CD8-positive, alpha-beta memory T cell (primary cell): ENCODE data around the gene ZC3H12D. TPM values are rescaled to one million over a fixed set of nuclear protein-coding genes. Genes with fewer than 3 reads are reported as not detected.
"Not testable (repeated sequence)": the region's sequence is repeated elsewhere in the genome, so short reads cannot be mapped to it uniquely, and the experiment has no call there.

Experiments used
- CTCF ChIA-PET: fragments of 350-600 bp; sonication (Branson Sonifier 250); formaldehyde crosslinking; loops from one replicate; lab custom pipeline; 2021; ENCODE audit warnings: antibody characterized with exemption; lab: Charles Lee
- POLR2A ChIA-PET: fragments of 350-600 bp; sonication (Branson Sonifier 250); formaldehyde crosslinking; loops from one replicate; lab custom pipeline; 2021; ENCODE audit warnings: antibody characterized with exemption; lab: Charles Lee
- DNase-seq, 5 donors: peaks; one replicate each; pipeline versions ENCODE4 v3.0.0 to v3.0.0-alpha.2; 2020 to 2022; ENCODE audit warnings: mixed read lengths in 1 of 5
- H3K27ac ChIP-seq: one replicate; pipeline ENCODE4 v1.7.0; 2013; ENCODE audit warnings: low read depth, mild to moderate bottlenecking, low read length, moderate library complexity
- H3K27me3 ChIP-seq: 2 replicates; pipeline ENCODE4 v1.7.0; 2013; ENCODE audit warnings: low read length, mild to moderate bottlenecking; ENCODE audit not compliant: insufficient read depth, poor library complexity, severe bottlenecking
- H3K36me3 ChIP-seq: 2 replicates; pipeline ENCODE4 v1.7.0; 2013; ENCODE audit warnings: mild to moderate bottlenecking, low read length, moderate library complexity; ENCODE audit not compliant: insufficient read depth
- H3K4me1 ChIP-seq: 2 replicates; pipeline ENCODE4 v1.7.0; 2013; ENCODE audit warnings: mild to moderate bottlenecking, low read length, moderate library complexity; ENCODE audit not compliant: insufficient read depth
- H3K4me3 ChIP-seq: 2 replicates; pipeline ENCODE4 v1.7.0; 2013; ENCODE audit warnings: mild to moderate bottlenecking, low read length
- H3K9me3 ChIP-seq: 2 replicates; pipeline ENCODE4 v1.7.0; 2013; ENCODE audit warnings: mild to moderate bottlenecking, low read length
- H3K27ac Mint-ChIP-seq, 8 donors: one replicate each; pipeline ENCODE4 v1.8.0; 2020 to 2021; ENCODE audit warnings: mixed read lengths in 8 of 8, mild to moderate bottlenecking in 6 of 8, inconsistent platforms in 3 of 8, moderate library complexity in 3 of 8
- H3K27me3 Mint-ChIP-seq, 2 donors: one replicate each; pipeline ENCODE4 v1.8.0; 2020 to 2021; ENCODE audit warnings: mixed read lengths in 2 of 2, mild to moderate bottlenecking in 1 of 2, moderate library complexity in 1 of 2
- H3K36me3 Mint-ChIP-seq, 3 donors: one replicate each; pipeline ENCODE4 v1.8.0; 2020 to 2021; ENCODE audit warnings: mixed read lengths in 3 of 3, inconsistent platforms in 1 of 3, mild to moderate bottlenecking in 1 of 3
- H3K4me1 Mint-ChIP-seq, 3 donors: one replicate each; pipeline ENCODE4 v1.8.0; 2020 to 2021; ENCODE audit warnings: mixed read lengths in 3 of 3, inconsistent platforms in 1 of 3, mild to moderate bottlenecking in 1 of 3
- H3K4me3 Mint-ChIP-seq, 7 donors: one replicate each; pipeline ENCODE4 v1.8.0; 2020 to 2021; ENCODE audit warnings: mixed read lengths in 7 of 7, mild to moderate bottlenecking in 6 of 7, moderate library complexity in 4 of 7, inconsistent platforms in 2 of 7
- H3K9me3 Mint-ChIP-seq, 5 donors: one replicate each; pipeline ENCODE4 v1.8.0; 2020 to 2022; ENCODE audit warnings: mixed read lengths in 5 of 5, mild to moderate bottlenecking in 3 of 5, moderate library complexity in 2 of 5, inconsistent platforms in 1 of 5
- polyA plus RNA-seq: library from polyadenylated mRNA; unstranded; fragments of 300-500 nt; fragmentation: Illumina TruSeq; gene quantifications from one replicate; pipeline ENCODE4 v1.2.3, GENCODE V29; 2021
- total RNA-seq, 2 experiments: library from RNA; stranded (reverse); gene quantifications; one replicate each; pipeline ENCODE4 v1.2.3, GENCODE V29; 2021

Gene ZC3H12D
- total and polyA plus RNA-seq, 3 experiments from 2014 or later, result 2.5 to 84.5 (median 83.5) TPM

GRCh38 chr6:149445573-149445972 is 39.2 kb downstream of the ZC3H12D start:
- H3K27ac ChIP-seq, result no peak overlapping the region
- H3K4me1 Mint-ChIP-seq, result peaks cover 0 to 8% (median 0%) of the 10 kb centered on the region in 3 donors
- no peaks in the 10 kb centered on the region for H3K27me3 Mint-ChIP-seq
- H3K36me3 Mint-ChIP-seq, result peaks cover 0 to 25% (median 2%) of the 10 kb centered on the region in 3 donors
- no peaks in the 10 kb centered on the region for H3K9me3 ChIP-seq
- no peaks in the 10 kb centered on the region for H3K27me3 ChIP-seq
- no peak overlapping the region for H3K4me3 ChIP-seq
- CTCF ChIA-PET, result interaction anchor here (2.9 kb wide), 1 partner anchor 14 kb away, joined by 17 read pairs; no protein-coding TSS in a partner anchor
- no peak for DNase-seq
- no peaks in the 10 kb centered on the region for H3K4me1 ChIP-seq
- peaks cover 7% of the 10 kb centered on the region for H3K36me3 ChIP-seq
- H3K27ac Mint-ChIP-seq, result no peak overlapping the region
- H3K4me3 Mint-ChIP-seq, result no peak overlapping the region
- POLR2A ChIA-PET, result no interaction called here
- no peaks in the 10 kb centered on the region for H3K9me3 Mint-ChIP-seq

- CTCF ChIA-PET, result interaction anchor here (2.9 kb wide), 1 partner anchor 13 kb away, joined by 17 read pairs; no protein-coding TSS in a partner anchor
- Mint-ChIP-seq H3K9me3 (no peaks in the 10 kb centered on the region), H3K4me3 (no peak overlapping the region), H3K4me1 (peaks cover 0 to 8% (median 0%) of the 10 kb centered on the region in 3 donors), H3K27ac (no peak overlapping the region), H3K27me3 (no peaks in the 10 kb centered on the region), H3K36me3 (peaks cover 0 to 20% (median 2%) of the 10 kb centered on the region in 3 donors)
- Histone ChIP-seq H3K27me3 (no peaks in the 10 kb centered on the region), H3K4me1 (no peaks in the 10 kb centered on the region), H3K4me3 (no peak overlapping the region), H3K36me3 (peaks cover 5% of the 10 kb centered on the region), H3K27ac (no peak overlapping the region), H3K9me3 (no peaks in the 10 kb centered on the region)
- DNase-seq, result no peak
- POLR2A ChIA-PET, result no interaction called here
Observed at GRCh38 chr6:149445095-149445466, 39.7 kb downstream of the ZC3H12D start.

GRCh38 chr6:149444360-149445094 is 40.3 kb downstream of the ZC3H12D start:
- peak overlapping the region in 1 of 8 donors; percentile 10 for H3K27ac Mint-ChIP-seq
- H3K4me3 Mint-ChIP-seq, H3K27ac ChIP-seq, H3K27me3 Mint-ChIP-seq, H3K4me1 ChIP-seq, DNase-seq, H3K9me3 ChIP-seq, H3K4me1 Mint-ChIP-seq, H3K36me3 ChIP-seq, H3K4me3 ChIP-seq, H3K9me3 Mint-ChIP-seq, POLR2A ChIA-PET, H3K27me3 ChIP-seq: not testable (repeated sequence)
- peaks cover 0 to 15% (median 0%) of the 10 kb centered on the region in 3 donors for H3K36me3 Mint-ChIP-seq
- CTCF ChIA-PET, result interaction anchor here (2.9 kb wide), 1 partner anchor 13 kb away, joined by 17 read pairs; no protein-coding TSS in a partner anchor

GRCh38 chr6:149443411-149444181 is 41.2 kb downstream of the ZC3H12D start:
- H3K9me3 Mint-ChIP-seq, result no peaks in the 10 kb centered on the region
- peaks cover 0 to 8% (median 0%) of the 10 kb centered on the region in 3 donors for H3K36me3 Mint-ChIP-seq
- no peak overlapping the region for H3K4me3 ChIP-seq
- H3K4me1 Mint-ChIP-seq, result peaks cover 0 to 8% (median 0%) of the 10 kb centered on the region in 3 donors
- no peaks in the 10 kb centered on the region for H3K4me1 ChIP-seq
- H3K27me3 Mint-ChIP-seq, result no peaks in the 10 kb centered on the region
- no peak overlapping the region for H3K27ac Mint-ChIP-seq
- no peak overlapping the region for H3K4me3 Mint-ChIP-seq
- H3K27me3 ChIP-seq, result no peaks in the 10 kb centered on the region
- CTCF ChIA-PET, result interaction anchor here (1.3 kb wide), 1 partner anchor 11 kb away, joined by 6 read pairs; no protein-coding TSS in a partner anchor
- no peaks in the 10 kb centered on the region for H3K9me3 ChIP-seq
- POLR2A ChIA-PET, result no interaction called here
- H3K36me3 ChIP-seq, result no peaks in the 10 kb centered on the region
- no peak overlapping the region for H3K27ac ChIP-seq
- DNase-seq, result no peak

- Mint-ChIP-seq H3K4me1 (peaks cover 4 to 18% (median 10%) of the 10 kb centered on the region in 3 donors), H3K9me3 (no peaks in the 10 kb centered on the region), H3K36me3 (no peaks in the 10 kb centered on the region), H3K4me3 (no peak overlapping the region), H3K27me3 (no peaks in the 10 kb centered on the region), H3K27ac (no peak overlapping the region)
- no peaks in the 10 kb centered on the region for H3K36me3 ChIP-seq
- H3K9me3 ChIP-seq, result no peaks in the 10 kb centered on the region
- no peak overlapping the region for H3K4me3 ChIP-seq
- no peak overlapping the region for H3K27ac ChIP-seq
- POLR2A ChIA-PET, result no interaction called here
- H3K27me3 ChIP-seq, result no peaks in the 10 kb centered on the region
- CTCF ChIA-PET, result interaction anchor here (1.2 to 1.5 kb wide), 3 partner anchors 10 to 17 kb away, joined by 3 to 4 read pairs (median 3); no protein-coding TSS in a partner anchor
- DNase-seq, result no peak
- no peaks in the 10 kb centered on the region for H3K4me1 ChIP-seq
Observed at GRCh38 chr6:149441740-149442139, 43.1 kb downstream of the ZC3H12D start.

- Histone ChIP-seq H3K4me1 (no peaks in the 10 kb centered on the region), H3K4me3 (no peak overlapping the region), H3K9me3 (no peaks in the 10 kb centered on the region), H3K27me3 (no peaks in the 10 kb centered on the region), H3K27ac (no peak overlapping the region), H3K36me3 (no peaks in the 10 kb centered on the region)
- no peak overlapping the region for H3K4me3 Mint-ChIP-seq
- peaks cover 4 to 18% (median 10%) of the 10 kb centered on the region in 3 donors for H3K4me1 Mint-ChIP-seq
- no peaks in the 10 kb centered on the region for H3K36me3 Mint-ChIP-seq
- no peaks in the 10 kb centered on the region for H3K27me3 Mint-ChIP-seq
- peak overlapping the region in 1 of 8 donors; percentile 6 for H3K27ac Mint-ChIP-seq
- ChIA-PET POLR2A (no interaction called here), CTCF (interaction anchor here (1.3 to 1.5 kb wide), 2 partner anchors 10 to 16 kb away, joined by 3 to 4 read pairs; no protein-coding TSS in a partner anchor)
- no peak for DNase-seq
- H3K9me3 Mint-ChIP-seq, result no peaks in the 10 kb centered on the region
Observed at GRCh38 chr6:149440735-149441671, 43.8 kb downstream of the ZC3H12D start.

- Mint-ChIP-seq H3K27me3 (no peaks in the 10 kb centered on the region), H3K27ac (no peak overlapping the region), H3K9me3 (no peaks in the 10 kb centered on the region), H3K36me3 (no peaks in the 10 kb centered on the region), H3K4me3 (no peak overlapping the region), H3K4me1 (peaks cover 4 to 11% (median 10%) of the 10 kb centered on the region in 3 donors)
- Histone ChIP-seq H3K9me3 (no peaks in the 10 kb centered on the region), H3K4me1 (no peaks in the 10 kb centered on the region), H3K27me3 (no peaks in the 10 kb centered on the region), H3K27ac (no peak overlapping the region), H3K36me3 (no peaks in the 10 kb centered on the region), H3K4me3 (no peak overlapping the region)
- no peak for DNase-seq
- ChIA-PET POLR2A (interaction anchor here (0.5 kb wide), 1 partner anchor 334 kb away, joined by 7 read pairs; no protein-coding TSS in a partner anchor), CTCF (no interaction called here)
Observed at GRCh38 chr6:149439626-149440025, 45.2 kb downstream of the ZC3H12D start.
